Adipocyte (in vitro differentiated cells): Measurements from ENCODE around the gene RNF144B.
"Not testable (repeated sequence)": the region's sequence is repeated elsewhere in the genome, so short reads cannot be mapped to it uniquely, and the experiment has no call there.

Experiments
- DNase-seq: peaks from one replicate; pipeline ENCODE4 v3.0.0-alpha.2; 2015; ENCODE audit warnings: low read depth
- H3K27me3 ChIP-seq: replicated peaks from 2 replicates; pipeline ENCODE4 v1.7.0; 2013; ENCODE audit warnings: mild to moderate bottlenecking, low read length, moderate library complexity; ENCODE audit not compliant: control insufficient read depth, insufficient read depth
- H3K36me3 ChIP-seq: 2 replicates; pipeline ENCODE4 v1.7.0; 2013; ENCODE audit warnings: low read length, mild to moderate bottlenecking, moderate library complexity; ENCODE audit not compliant: control insufficient read depth, insufficient read depth, severe bottlenecking
- H3K4me1 ChIP-seq: 2 replicates; pipeline ENCODE4 v1.7.0; 2013; ENCODE audit warnings: mild to moderate bottlenecking, low read length, moderate library complexity; ENCODE audit not compliant: control insufficient read depth, insufficient read depth
- H3K4me3 ChIP-seq: 2 replicates; pipeline ENCODE4 v1.7.0; 2013; ENCODE audit warnings: mild to moderate bottlenecking, low read length, moderate library complexity
- H3K9ac ChIP-seq: 2 replicates; pipeline ENCODE4 v1.7.0; 2013; ENCODE audit warnings: mild to moderate bottlenecking, low read length, moderate library complexity
- H3K9me3 ChIP-seq: 2 replicates; pipeline ENCODE4 v1.7.0; 2013; ENCODE audit warnings: mild to moderate bottlenecking, low read length, moderate library complexity; ENCODE audit not compliant: control insufficient read depth

The RNF144B gene

GRCh38 chr6:18352842-18353241 is 34.3 kb upstream of the RNF144B start:
- Histone ChIP-seq H3K4me3 (no peak overlapping the region), H3K27me3 (no peaks in the 10 kb centered on the region), H3K9ac (no peak overlapping the region), H3K36me3 (no peaks in the 10 kb centered on the region), H3K4me1 (peaks cover 13% of the 10 kb centered on the region), H3K9me3 (no peaks in the 10 kb centered on the region)
- no peak for DNase-seq

GRCh38 chr6:18353251-18353650 is 33.9 kb upstream of the RNF144B start:
- no peak overlapping the region for H3K9ac ChIP-seq
- H3K36me3 ChIP-seq: no peaks in the 10 kb centered on the region
- DNase-seq: no peak
- H3K9me3 ChIP-seq: no peaks in the 10 kb centered on the region
- peaks cover 13% of the 10 kb centered on the region for H3K4me1 ChIP-seq
- no peaks in the 10 kb centered on the region for H3K27me3 ChIP-seq
- H3K4me3 ChIP-seq: no peak overlapping the region

- H3K9ac ChIP-seq, H3K4me1 ChIP-seq, DNase-seq, H3K9me3 ChIP-seq, H3K36me3 ChIP-seq, H3K4me3 ChIP-seq, H3K27me3 ChIP-seq: not testable (repeated sequence)
Measured at GRCh38 chr6:18357546-18357945, 29.6 kb upstream of the RNF144B start.

- Histone ChIP-seq H3K9me3 (no peaks in the 10 kb centered on the region), H3K9ac (no peak overlapping the region), H3K4me3 (no peak overlapping the region), H3K4me1 (peaks cover 17% of the 10 kb centered on the region), H3K27me3 (no peaks in the 10 kb centered on the region), H3K36me3 (no peaks in the 10 kb centered on the region)
- DNase-seq: no peak
Measured at GRCh38 chr6:18359237-18359885, 27.8 kb upstream of the RNF144B start.

GRCh38 chr6:18360188-18360587 is 27.0 kb upstream of the RNF144B start:
- H3K4me1 ChIP-seq: peaks cover 17% of the 10 kb centered on the region
- no peak overlapping the region for H3K4me3 ChIP-seq
- no peaks in the 10 kb centered on the region for H3K9me3 ChIP-seq
- H3K36me3 ChIP-seq: no peaks in the 10 kb centered on the region
- no peak for DNase-seq
- H3K27me3 ChIP-seq: no peaks in the 10 kb centered on the region
- H3K9ac ChIP-seq: no peak overlapping the region

GRCh38 chr6:18362058-18362561 is 25.0 kb upstream of the RNF144B start:
- DNase-seq: peak; percentile 92
- Histone ChIP-seq H3K9me3 (no peaks in the 10 kb centered on the region), H3K4me1 (peaks cover 17% of the 10 kb centered on the region), H3K27me3 (no peaks in the 10 kb centered on the region), H3K36me3 (no peaks in the 10 kb centered on the region), H3K4me3 (no peak overlapping the region), H3K9ac (no peak overlapping the region)

GRCh38 chr6:18363746-18364145 is 23.4 kb upstream of the RNF144B start:
- H3K27me3 ChIP-seq: no peaks in the 10 kb centered on the region
- no peak for DNase-seq
- no peak overlapping the region for H3K9ac ChIP-seq
- no peaks in the 10 kb centered on the region for H3K9me3 ChIP-seq
- H3K4me1 ChIP-seq: peaks cover 17% of the 10 kb centered on the region
- no peak overlapping the region for H3K4me3 ChIP-seq
- no peaks in the 10 kb centered on the region for H3K36me3 ChIP-seq

GRCh38 chr6:18364561-18364960 is 22.6 kb upstream of the RNF144B start:
- not testable (repeated sequence) for DNase-seq, H3K27me3 ChIP-seq
- peaks cover 17% of the 10 kb centered on the region for H3K4me1 ChIP-seq

GRCh38 chr6:18367371-18367770 is 19.8 kb upstream of the RNF144B start:
- Histone ChIP-seq H3K9ac (no peak overlapping the region), H3K27me3 (no peaks in the 10 kb centered on the region), H3K4me3 (no peak overlapping the region), H3K4me1 (peaks cover 11% of the 10 kb centered on the region), H3K9me3 (no peaks in the 10 kb centered on the region), H3K36me3 (no peaks in the 10 kb centered on the region)
- no peak for DNase-seq

More at GRCh38 chr6:18364561-18364960, 22.6 kb upstream of the RNF144B start:
- H3K4me3 ChIP-seq, H3K9ac ChIP-seq, H3K9me3 ChIP-seq, H3K36me3 ChIP-seq: not testable (repeated sequence)

- no peaks in the 10 kb centered on the region for H3K9me3 ChIP-seq
- no peak overlapping the region for H3K4me3 ChIP-seq
- DNase-seq: no peak
- no peaks in the 10 kb centered on the region for H3K36me3 ChIP-seq
- H3K27me3 ChIP-seq: no peaks in the 10 kb centered on the region
- H3K4me1 ChIP-seq: peaks cover 6% of the 10 kb centered on the region
- H3K9ac ChIP-seq: no peak overlapping the region
Measured at GRCh38 chr6:18368277-18369105, 18.7 kb upstream of the RNF144B start.

- Histone ChIP-seq H3K9ac (no peak overlapping the region), H3K36me3 (no peaks in the 10 kb centered on the region), H3K27me3 (no peaks in the 10 kb centered on the region), H3K4me3 (no peak overlapping the region), H3K4me1 (no peaks in the 10 kb centered on the region), H3K9me3 (no peaks in the 10 kb centered on the region)
- no peak for DNase-seq
Measured at GRCh38 chr6:18371010-18371409, 16.1 kb upstream of the RNF144B start.
